NT2/D1 (cell line): ENCODE results near the gene NOP53.
"Not testable (repeated sequence)": the region's sequence is repeated elsewhere in the genome, so short reads cannot be mapped to it uniquely, and the experiment has no call there.

ENCODE experiments used
- SUZ12 ChIP-seq: IDR thresholded peaks from 2 replicates; pipeline ENCODE4 v1.6.1; 2011; ENCODE audit not compliant: insufficient read length, insufficient read depth; ENCODE audit errors: extremely low read depth
- YY1 ChIP-seq: IDR thresholded peaks from 2 replicates; pipeline ENCODE4 v1.6.1; 2011; ENCODE audit not compliant: insufficient read length, insufficient read depth
- ZNF274 ChIP-seq: IDR thresholded peaks from 2 replicates; pipeline ENCODE4 v1.6.1; 2011; ENCODE audit warnings: mild to moderate bottlenecking, low read depth, low read length

DNA sequence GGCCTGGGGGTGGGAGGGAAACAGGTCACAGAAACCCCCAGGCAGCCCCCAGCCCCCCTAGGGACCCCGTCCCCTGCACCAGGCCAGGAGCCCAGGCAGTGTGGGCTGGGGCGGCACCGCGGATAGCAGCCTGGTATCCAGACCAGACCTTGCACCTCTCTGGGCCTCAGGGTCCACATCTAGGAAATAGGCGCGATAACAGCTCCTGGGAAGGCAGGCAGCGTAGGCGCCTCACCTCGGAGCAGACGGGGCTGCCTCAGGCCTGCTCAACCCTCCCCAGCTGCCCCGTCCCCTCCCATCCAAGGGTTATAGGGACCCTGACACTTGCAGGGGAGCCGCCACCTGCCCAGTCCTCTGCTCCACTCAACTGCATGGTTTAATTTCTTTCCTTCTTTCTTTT lies 58.3 kb downstream of the NOP53 start:
- not testable (repeated sequence) for TF ChIP-seq SUZ12, YY1, ZNF274
